Stomach (tissue), 9 donors: Measurements from ENCODE around the gene LRRC9. TPM values are rescaled to one million over a fixed set of nuclear protein-coding genes. Genes with fewer than 3 reads are reported as not detected.

Experiments
- DNase-seq, 2 donors: peaks; one replicate each; pipeline versions ENCODE4 v3.0.0 to v3.0.0-alpha.2; 2013 to 2019
- H3K27ac ChIP-seq, 5 donors: fragments of 200-600 bp in 4 of 5; sonication (generic) in 4 of 5; one replicate each; pipeline ENCODE4 v1.5.1; 2013 to 2019; ENCODE audit warnings: mild to moderate bottlenecking in 1 of 5, moderate library complexity in 1 of 5
- H3K27me3 ChIP-seq, 3 donors: fragments of 200-600 bp; sonication (generic); one replicate each; pipeline ENCODE4 v1.5.1; 2017 to 2019; ENCODE audit warnings: mixed run types in 1 of 3
- H3K36me3 ChIP-seq, 4 donors: fragments of 200-600 bp; sonication (generic); 1 replicate in 3 of 4; 2 replicates in 1 of 4; pipeline ENCODE4 v1.5.1; 2016 to 2019
- H3K4me1 ChIP-seq, 4 donors: fragments of 200-600 bp; sonication (generic); one replicate each; pipeline ENCODE4 v1.5.1; 2016 to 2019
- H3K4me3 ChIP-seq, 4 donors: fragments of 200-600 bp; sonication (generic) in 3 of 4; one replicate each; pipeline ENCODE4 v1.5.1; 2016 to 2019; ENCODE audit warnings: mild to moderate bottlenecking in 1 of 4
- H3K9me3 ChIP-seq, 4 donors: fragments of 200-600 bp; sonication (generic); one replicate each; pipeline ENCODE4 v1.5.1; 2016 to 2019
- EP300 ChIP-seq: sonication (generic); formaldehyde crosslinking; IDR thresholded peaks from one replicate; pipeline ENCODE4 v1.6.1; 2017; ENCODE audit warnings: antibody characterized with exemption
- POLR2A ChIP-seq, 4 donors: fragments of 450-650 bp; IDR thresholded peaks; one replicate each; pipeline ENCODE4 v1.6.1; 2016; ENCODE audit warnings: antibody characterized with exemption in 4 of 4, control low read depth in 2 of 4, mild to moderate bottlenecking in 1 of 4, moderate library complexity in 1 of 4
- POLR2AphosphoS5 ChIP-seq, 3 donors: sonication (generic); formaldehyde crosslinking; IDR thresholded peaks; one replicate each; pipeline ENCODE4 v1.6.1; 2016; ENCODE audit warnings: antibody characterized with exemption in 3 of 3
- WGBS, 5 donors: extraction: QIAGEN DNeasy Blood & Tissue Kit in 3 of 5; methylation state at CpG; one replicate each; pipeline versions ENCODE4 v1.1.5 to v1.1.7; 2013 to 2018; 5-methylcytosine and 5-hydroxymethylcytosine counted together
- intact Hi-C: fragments of 100-400 bp; cut with DNase I; formaldehyde crosslinking; loops from one replicate; pipeline ENCODE4 v1.15.1; 2023; ENCODE audit warnings: low total_unique reads
- polyA plus RNA-seq, 3 donors: library from polyadenylated mRNA; stranded (reverse); fragments of 200-250 nt; gene quantifications; one replicate each; pipeline ENCODE4 v1.2.3, GENCODE V29; 2013
- total RNA-seq, 5 donors: library from RNA; depleted of rRNA; stranded (reverse); fragments of >200 nt; gene quantifications; one replicate each; pipeline versions ENCODE4 v1.1.0 to v1.2.3, GENCODE V29; 2014 to 2016
- TF ChIP-seq, protein P1 (sequence below), 7 experiments: fragments of 450-650 bp in 4 of 7; fragments of 200-600 bp in 3 of 7; sonication (generic) in 3 of 7; IDR thresholded peaks; one replicate each; pipeline ENCODE4 v1.5.1; 2016 to 2019; ENCODE audit warnings: antibody characterized with exemption in 7 of 7, control low read depth in 2 of 7, mild to moderate bottlenecking in 1 of 7
- donor health status: healthy with polysubstance abuse.
- donor health status: Bipolar disorder and iron deficiency.
- donor health status: healthy.

LRRC9 gene
- total and polyA plus RNA-seq, 8 donors = not detected

DNA sequence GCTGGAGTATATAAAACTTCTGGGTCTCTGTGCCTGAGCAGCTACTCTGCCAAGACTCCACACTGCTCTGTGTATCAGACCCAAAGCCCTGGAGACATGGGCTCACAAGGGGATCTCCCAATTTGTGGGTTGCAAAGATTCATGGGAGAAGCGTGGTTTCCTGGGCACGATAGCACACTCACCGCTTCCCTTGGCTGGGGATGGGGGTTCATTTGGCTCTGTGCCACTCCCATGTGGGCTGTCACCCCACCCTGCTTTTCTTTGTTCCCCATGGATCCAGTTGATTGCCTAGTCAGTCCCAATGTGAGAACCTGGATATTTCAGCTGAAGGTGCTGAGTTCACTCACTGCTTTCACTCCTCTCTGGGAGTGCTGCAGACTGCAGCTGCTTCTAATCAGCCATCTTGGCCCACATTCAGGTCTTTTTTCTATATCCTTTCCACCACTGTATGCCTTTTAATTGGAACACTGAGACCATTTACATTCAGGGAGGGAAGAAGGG is 131.8 kb downstream of the LRRC9 start:
- Histone ChIP-seq H3K9me3 (peaks cover 0 to 17% (median 0%) of the 10 kb centered on the region in 4 donors), H3K27me3 (no peaks in the 10 kb centered on the region), H3K27ac (no peak overlapping the region), H3K4me1 (no peaks in the 10 kb centered on the region), H3K36me3 (no peaks in the 10 kb centered on the region), H3K4me3 (no peak overlapping the region)
- intact Hi-C loops = no loop called here
- TF ChIP-seq POLR2AphosphoS5 (IDR thresholded peaks at IDR 0.05) = no peak
- TF ChIP-seq POLR2A (IDR thresholded peaks at IDR 0.05) = no peak
- TF ChIP-seq, protein P1, sequence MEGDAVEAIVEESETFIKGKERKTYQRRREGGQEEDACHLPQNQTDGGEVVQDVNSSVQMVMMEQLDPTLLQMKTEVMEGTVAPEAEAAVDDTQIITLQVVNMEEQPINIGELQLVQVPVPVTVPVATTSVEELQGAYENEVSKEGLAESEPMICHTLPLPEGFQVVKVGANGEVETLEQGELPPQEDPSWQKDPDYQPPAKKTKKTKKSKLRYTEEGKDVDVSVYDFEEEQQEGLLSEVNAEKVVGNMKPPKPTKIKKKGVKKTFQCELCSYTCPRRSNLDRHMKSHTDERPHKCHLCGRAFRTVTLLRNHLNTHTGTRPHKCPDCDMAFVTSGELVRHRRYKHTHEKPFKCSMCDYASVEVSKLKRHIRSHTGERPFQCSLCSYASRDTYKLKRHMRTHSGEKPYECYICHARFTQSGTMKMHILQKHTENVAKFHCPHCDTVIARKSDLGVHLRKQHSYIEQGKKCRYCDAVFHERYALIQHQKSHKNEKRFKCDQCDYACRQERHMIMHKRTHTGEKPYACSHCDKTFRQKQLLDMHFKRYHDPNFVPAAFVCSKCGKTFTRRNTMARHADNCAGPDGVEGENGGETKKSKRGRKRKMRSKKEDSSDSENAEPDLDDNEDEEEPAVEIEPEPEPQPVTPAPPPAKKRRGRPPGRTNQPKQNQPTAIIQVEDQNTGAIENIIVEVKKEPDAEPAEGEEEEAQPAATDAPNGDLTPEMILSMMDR (IDR thresholded peaks at IDR 0.05) = no peak
- no peak for TF ChIP-seq EP300
- peak in 1 of 2 donors; percentile 65 for DNase-seq
- 57 to 79% (median 73%) methylated on average over 3 of the region's 3 CpGs for WGBS, 5 donors

DNA sequence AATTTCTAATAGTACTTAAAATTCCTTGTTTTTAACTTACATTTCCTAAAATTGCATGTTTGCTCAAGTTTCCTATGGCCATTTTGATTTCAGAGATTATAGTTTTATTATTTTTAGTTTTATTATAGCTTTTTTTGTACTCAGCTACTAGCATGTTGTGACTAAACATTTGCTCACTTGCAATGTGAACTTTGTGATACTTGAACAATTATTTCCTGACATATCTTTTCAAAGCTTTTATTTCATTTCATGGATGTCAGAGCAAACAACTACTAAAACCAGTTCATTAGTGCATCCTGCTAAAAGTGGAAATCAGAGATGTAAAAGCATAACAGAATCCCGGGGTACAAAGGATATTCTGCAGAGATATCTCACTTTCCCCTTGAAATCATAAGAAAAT is 138.1 kb downstream of the LRRC9 start:
- Histone ChIP-seq H3K4me3 (no peak overlapping the region), H3K27ac (no peak overlapping the region), H3K36me3 (no peaks in the 10 kb centered on the region), H3K27me3 (no peaks in the 10 kb centered on the region), H3K9me3 (peaks cover 0 to 5% (median 0%) of the 10 kb centered on the region in 4 donors), H3K4me1 (no peaks in the 10 kb centered on the region)
- intact Hi-C loops = no loop called here
- DNase-seq = no peak
- 63 to 88% (median 77%) methylated on average over 1 of the region's 1 CpG for WGBS, 5 donors
- no peak for TF ChIP-seq POLR2AphosphoS5 (IDR thresholded peaks at IDR 0.05)
- TF ChIP-seq, protein P1 (IDR thresholded peaks at IDR 0.05) = no peak

DNA sequence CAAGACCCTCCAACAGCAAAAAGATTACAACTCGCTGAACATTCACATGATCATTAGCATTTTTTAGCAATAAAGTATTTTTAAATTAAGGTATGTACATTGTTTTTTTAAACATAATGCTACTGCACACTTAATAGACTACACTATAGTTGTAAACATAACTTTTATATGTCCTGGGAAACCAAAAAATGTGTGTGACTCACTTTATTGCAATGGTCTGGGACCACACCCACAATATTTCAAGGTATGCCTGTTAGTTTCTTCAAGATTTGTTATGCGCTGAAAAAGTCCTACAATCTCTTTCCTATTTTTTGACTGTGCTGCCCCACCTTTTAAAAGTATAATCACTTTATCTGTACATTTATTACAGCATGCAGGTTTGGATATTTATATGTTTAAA is 141.4 kb downstream of the LRRC9 start:
- TF ChIP-seq POLR2AphosphoS5 (IDR thresholded peaks at IDR 0.05) (no peak), POLR2A (IDR thresholded peaks at IDR 0.05) (no peak), EP300 (no peak)
- TF ChIP-seq, protein P1 (IDR thresholded peaks at IDR 0.05) = no peak
- DNase-seq = no peak
- 78 to 89% (median 84%) methylated on average over 2 of the region's 2 CpGs for WGBS, 5 donors
- Histone ChIP-seq H3K9me3 (peaks cover 0 to 5% (median 0%) of the 10 kb centered on the region in 4 donors), H3K4me1 (no peaks in the 10 kb centered on the region), H3K36me3 (no peaks in the 10 kb centered on the region), H3K4me3 (no peak overlapping the region), H3K27ac (no peak overlapping the region), H3K27me3 (no peaks in the 10 kb centered on the region)
- intact Hi-C loops = loop anchor here (10.0 kb wide), 1 partner anchor 123 kb away; no protein-coding TSS in a partner anchor

- no peak for TF ChIP-seq POLR2A (IDR thresholded peaks at IDR 0.05)
- TF ChIP-seq, protein P1 (IDR thresholded peaks at IDR 0.05) = peak in 5 of 7 experiments; percentile 22 to 41 (median 32)
- H3K4me1 ChIP-seq = no peaks in the 10 kb centered on the region
- H3K4me3 ChIP-seq = no peak overlapping the region
- H3K36me3 ChIP-seq = no peaks in the 10 kb centered on the region
- H3K27ac ChIP-seq = no peak overlapping the region
- DNase-seq = peak in 1 of 2 donors; percentile 40
- intact Hi-C loops = loop anchor here (10.0 kb wide), 1 partner anchor 120 kb away; no protein-coding TSS in a partner anchor
- H3K27me3 ChIP-seq = no peaks in the 10 kb centered on the region
- H3K9me3 ChIP-seq = peaks cover 0 to 4% (median 0%) of the 10 kb centered on the region in 4 donors
Measured at GRCh38 chr14:60064491-60065072, 144.6 kb downstream of the LRRC9 start.
